LNCAP (cell line): ENCODE data around the gene VEGFA.

Experiments used
- TF ChIP-seq, protein P1 (sequence below): fragments of 450-650 bp; IDR thresholded peaks from 2 replicates; pipeline ENCODE4 v1.5.1; 2017; ENCODE audit warnings: mild to moderate bottlenecking

VEGFA gene

DNA sequence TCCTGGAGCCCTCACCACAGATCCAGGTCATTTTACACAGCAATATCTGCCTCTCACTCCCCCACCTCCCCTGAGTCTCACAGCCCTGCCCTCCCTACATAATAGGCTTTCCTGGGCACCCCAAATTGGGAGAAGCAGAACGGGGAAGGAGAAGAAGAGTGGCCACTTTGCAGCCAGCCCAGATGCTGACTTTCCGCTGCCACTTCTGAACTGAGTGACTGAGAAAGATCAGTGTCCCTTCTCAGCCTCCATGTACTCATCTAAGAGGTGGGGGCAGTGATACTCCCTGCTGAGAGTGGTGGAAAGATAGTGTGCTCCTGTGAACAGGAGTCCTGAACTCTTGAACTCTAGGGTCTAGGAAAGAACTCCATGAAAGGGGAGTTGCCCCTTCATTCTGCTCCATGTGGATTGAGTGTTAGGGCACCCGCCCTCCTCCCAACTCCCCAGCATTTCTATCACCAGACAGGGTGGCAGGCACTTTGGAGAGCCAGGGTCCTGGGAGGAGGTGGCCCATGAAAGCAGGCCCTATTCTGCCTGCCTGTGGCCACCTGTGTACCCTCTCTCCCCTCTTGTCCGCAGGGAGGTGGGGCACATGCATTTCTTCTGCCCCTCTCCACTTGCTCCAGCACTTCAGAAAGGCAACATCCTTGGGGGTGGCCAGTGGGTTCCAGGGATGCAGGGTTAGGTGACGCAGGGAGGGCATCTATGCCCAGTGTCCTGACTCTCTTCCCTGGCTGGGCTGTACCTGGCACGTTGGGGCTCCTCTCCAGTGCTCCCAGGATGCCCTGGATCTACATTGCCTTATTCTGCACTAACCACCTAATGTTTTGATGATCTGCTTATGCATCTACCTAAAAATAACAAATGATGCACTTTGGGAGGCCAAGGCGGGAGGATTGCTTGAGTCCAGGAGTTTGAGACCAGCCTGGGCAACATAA lies 44.1 kb upstream of the VEGFA start:
- TF ChIP-seq, protein P1, sequence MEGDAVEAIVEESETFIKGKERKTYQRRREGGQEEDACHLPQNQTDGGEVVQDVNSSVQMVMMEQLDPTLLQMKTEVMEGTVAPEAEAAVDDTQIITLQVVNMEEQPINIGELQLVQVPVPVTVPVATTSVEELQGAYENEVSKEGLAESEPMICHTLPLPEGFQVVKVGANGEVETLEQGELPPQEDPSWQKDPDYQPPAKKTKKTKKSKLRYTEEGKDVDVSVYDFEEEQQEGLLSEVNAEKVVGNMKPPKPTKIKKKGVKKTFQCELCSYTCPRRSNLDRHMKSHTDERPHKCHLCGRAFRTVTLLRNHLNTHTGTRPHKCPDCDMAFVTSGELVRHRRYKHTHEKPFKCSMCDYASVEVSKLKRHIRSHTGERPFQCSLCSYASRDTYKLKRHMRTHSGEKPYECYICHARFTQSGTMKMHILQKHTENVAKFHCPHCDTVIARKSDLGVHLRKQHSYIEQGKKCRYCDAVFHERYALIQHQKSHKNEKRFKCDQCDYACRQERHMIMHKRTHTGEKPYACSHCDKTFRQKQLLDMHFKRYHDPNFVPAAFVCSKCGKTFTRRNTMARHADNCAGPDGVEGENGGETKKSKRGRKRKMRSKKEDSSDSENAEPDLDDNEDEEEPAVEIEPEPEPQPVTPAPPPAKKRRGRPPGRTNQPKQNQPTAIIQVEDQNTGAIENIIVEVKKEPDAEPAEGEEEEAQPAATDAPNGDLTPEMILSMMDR, result no peak

DNA sequence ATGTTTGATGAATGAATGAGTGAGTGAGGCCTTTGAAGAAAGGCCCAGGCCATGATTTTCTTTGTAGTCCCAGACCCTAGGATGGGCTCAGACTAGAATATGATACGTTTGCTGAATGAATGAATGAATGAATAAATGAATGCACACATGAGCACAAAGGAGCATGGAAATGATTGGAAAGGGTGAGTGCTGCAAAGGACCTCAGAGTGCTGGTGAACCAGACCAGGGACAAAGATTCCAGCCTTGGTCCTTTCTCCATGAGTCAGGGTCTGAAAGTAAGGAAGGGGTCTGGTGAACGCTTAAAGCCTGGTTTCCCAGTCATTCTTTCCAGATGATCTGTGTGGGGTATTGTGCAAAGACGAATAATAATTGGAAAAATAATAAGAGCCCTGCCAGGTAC lies 42.4 kb upstream of the VEGFA start:
- TF ChIP-seq, protein P1, result no peak

DNA sequence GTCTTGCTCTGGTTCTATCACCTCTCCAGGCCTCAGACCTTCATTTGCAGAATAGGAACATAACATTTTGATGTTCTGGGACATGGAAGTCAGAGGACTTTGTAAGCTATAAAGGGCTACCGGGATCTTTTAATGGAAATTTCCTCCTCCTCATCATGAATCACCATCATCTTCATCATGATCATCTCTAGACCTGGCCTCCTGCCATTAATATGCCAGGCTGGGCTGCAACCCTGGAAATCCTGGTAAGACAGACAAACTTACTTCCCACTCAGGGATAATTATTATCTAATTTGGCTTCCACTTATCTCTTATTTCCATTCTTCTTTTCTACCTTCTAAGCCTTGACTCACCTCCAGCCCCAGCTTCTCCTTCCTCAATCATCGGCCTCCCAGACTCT lies 41.4 kb upstream of the VEGFA start:
- TF ChIP-seq, protein P1, result no peak

DNA sequence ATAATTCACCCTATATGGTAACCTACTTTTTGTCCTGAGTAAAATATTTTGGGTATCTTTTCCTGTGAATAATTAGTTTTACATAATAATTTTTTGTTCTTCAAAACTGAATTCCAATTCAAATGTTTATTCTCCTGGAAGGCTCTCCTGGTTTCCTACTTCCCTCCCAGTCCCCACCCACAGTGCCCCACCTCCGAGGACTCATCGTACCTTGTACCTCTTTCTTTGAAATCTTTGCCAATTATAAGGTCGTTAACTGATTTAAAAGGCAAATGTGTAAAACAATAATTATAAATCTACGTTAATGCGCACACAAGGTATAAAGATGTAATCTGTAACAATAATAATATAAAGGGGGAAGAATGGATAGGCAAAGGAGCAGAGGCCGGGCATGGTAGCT lies 40.5 kb upstream of the VEGFA start:
- TF ChIP-seq, protein P1, result no peak

DNA sequence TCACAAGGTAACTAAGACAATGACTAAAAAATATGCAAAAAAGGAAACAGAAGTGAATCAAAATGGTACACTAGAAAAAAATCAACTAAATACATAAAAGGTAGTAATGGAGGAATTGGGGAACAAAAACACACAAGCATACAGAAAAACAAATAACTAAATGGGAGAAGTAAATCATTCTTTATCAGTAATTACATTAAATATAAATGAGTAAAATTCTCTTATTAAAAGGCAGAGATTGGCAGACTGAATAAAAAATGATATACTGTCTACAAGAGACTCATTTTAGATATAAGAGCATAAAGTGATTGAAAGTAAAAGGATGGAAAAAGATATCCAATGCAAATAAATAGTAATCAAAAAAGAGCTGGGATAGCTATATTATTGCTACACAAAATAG lies 39.4 kb upstream of the VEGFA start:
- TF ChIP-seq, protein P1, result no peak

DNA sequence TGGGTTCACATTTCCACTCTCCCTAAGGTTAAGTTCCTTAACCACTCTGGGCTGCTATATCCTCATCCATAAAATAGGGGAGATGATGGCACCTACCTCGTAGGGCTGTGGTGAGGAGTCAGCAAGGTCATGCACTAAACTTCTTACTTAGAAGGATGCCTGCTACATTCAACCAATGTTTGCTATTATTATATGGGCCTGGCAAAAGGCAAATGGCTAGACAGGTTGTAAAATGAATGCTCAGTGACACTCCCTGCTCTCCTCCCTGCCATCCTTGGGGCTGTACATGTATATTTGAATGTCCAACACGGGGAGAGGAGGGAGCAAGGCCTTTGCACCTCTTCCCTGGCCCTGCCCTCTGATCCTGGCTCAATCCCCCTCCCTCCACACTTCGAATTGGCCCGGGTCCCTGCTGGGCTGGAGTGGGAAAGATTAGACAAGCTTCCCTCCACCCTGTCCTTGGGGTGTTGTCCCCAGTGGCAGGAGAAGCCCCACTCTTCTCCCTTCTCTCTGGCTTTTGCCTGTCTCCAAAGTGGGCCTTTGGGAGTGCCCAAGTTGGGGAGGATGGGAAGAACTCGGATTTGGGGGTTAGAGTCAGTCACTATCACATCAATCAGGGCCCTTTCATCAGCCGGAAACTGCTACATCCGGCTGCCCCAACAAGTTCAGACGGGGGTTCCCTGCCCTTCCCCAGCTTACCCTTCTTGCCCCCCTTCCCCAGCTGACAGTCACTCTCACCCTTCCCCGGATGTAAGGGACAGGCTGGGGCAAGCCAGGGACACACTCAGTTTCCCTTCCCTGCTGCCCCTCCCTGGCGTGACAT lies 36.3 kb upstream of the VEGFA start:
- TF ChIP-seq, protein P1, result no peak

DNA sequence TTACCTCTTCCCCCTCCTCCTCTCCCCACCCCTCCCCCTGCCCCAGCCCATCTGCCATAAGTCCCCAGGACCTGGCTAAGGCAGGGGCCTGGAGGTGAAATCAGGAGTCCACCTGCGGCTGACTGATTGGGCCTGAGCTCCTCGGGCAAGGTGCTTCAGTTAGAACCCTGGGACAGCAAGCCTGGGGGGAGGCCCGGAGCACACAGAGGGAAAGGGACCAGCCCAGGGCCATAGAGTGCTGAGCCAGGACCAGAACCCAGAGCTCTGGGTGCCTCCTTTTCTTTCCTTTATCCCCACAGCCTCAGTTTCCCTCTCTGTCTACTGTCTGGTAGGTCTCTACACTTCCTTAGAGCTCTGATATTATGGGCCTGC lies 35.7 kb upstream of the VEGFA start:
- TF ChIP-seq, protein P1, result no peak
